Activated CD4-positive, alpha-beta T cell treated with anti-CD3 and anti-CD28 coated beads, Interleukin-2, amount 10 ng/mL, durations not matched to agents 7 days and 5 days (primary cell): ENCODE results near the gene GOLGA2. TPM values are rescaled to one million over a fixed set of nuclear protein-coding genes. Genes with fewer than 3 reads are reported as not detected.

Source experiments
- CTCF ChIA-PET: fragments of 350-600 bp; sonication (Branson Sonifier 250); formaldehyde crosslinking; loops from one replicate; lab custom pipeline; 2021; ENCODE audit warnings: antibody characterized with exemption; lab: Charles Lee
- POLR2A ChIA-PET: fragments of 350-600 bp; sonication (Branson Sonifier 250); formaldehyde crosslinking; loops from one replicate; lab custom pipeline; 2021; ENCODE audit warnings: antibody characterized with exemption; lab: Charles Lee
- DNase-seq: peaks from one replicate; pipeline ENCODE4 v3.0.0-alpha.2; 2020
- H3K27ac Mint-ChIP-seq: one replicate; pipeline ENCODE4 v1.8.0; 2021; ENCODE audit warnings: mild to moderate bottlenecking, moderate library complexity, mixed read lengths
- H3K27me3 Mint-ChIP-seq: one replicate; pipeline ENCODE4 v1.8.0; 2021; ENCODE audit warnings: mixed read lengths
- H3K36me3 Mint-ChIP-seq: one replicate; pipeline ENCODE4 v1.8.0; 2021; ENCODE audit warnings: low read depth, mixed read lengths
- H3K4me1 Mint-ChIP-seq: one replicate; pipeline ENCODE4 v1.8.0; 2021; ENCODE audit warnings: mixed read lengths
- H3K4me3 Mint-ChIP-seq: one replicate; pipeline ENCODE4 v1.8.0; 2021; ENCODE audit warnings: mild to moderate bottlenecking, moderate library complexity, mixed read lengths
- H3K9me3 Mint-ChIP-seq: one replicate; pipeline ENCODE4 v1.8.0; 2021; ENCODE audit warnings: mixed read lengths
- total RNA-seq, 2 experiments: library from RNA; stranded (reverse); gene quantifications; one replicate each; pipeline ENCODE4 v1.2.3, GENCODE V29; 2021

GOLGA2 gene
- total RNA-seq, 2 experiments from 2014 or later, result 42.6 to 42.8 TPM

DNA sequence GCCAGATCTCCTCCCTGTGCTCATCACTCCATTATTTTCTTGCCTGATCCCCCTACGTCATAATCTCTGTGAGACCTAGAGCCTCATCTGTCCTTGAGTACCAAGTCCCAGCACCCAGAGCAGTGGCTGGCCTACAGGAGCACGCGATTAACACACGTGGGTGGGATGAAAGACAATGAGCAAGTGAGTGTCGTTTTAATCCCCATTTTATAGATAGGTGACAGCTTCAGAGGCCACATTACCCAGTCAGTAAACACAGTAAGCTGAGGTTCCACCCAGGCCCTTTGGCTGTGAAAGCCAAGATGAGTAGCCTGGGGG is 29.1 kb upstream of the GOLGA2 start:
- ChIA-PET POLR2A (no interaction called here), CTCF (interaction anchor here (1.3 to 1.7 kb wide), 2 partner anchors 8 to 10 kb away, joined by 4 read pairs; no protein-coding TSS in a partner anchor)
- Mint-ChIP-seq H3K4me3 (no peak overlapping the region), H3K4me1 (no peaks in the 10 kb centered on the region), H3K9me3 (no peaks in the 10 kb centered on the region), H3K27me3 (no peaks in the 10 kb centered on the region), H3K27ac (no peak overlapping the region), H3K36me3 (peaks cover 5% of the 10 kb centered on the region)
- no peak for DNase-seq

DNA sequence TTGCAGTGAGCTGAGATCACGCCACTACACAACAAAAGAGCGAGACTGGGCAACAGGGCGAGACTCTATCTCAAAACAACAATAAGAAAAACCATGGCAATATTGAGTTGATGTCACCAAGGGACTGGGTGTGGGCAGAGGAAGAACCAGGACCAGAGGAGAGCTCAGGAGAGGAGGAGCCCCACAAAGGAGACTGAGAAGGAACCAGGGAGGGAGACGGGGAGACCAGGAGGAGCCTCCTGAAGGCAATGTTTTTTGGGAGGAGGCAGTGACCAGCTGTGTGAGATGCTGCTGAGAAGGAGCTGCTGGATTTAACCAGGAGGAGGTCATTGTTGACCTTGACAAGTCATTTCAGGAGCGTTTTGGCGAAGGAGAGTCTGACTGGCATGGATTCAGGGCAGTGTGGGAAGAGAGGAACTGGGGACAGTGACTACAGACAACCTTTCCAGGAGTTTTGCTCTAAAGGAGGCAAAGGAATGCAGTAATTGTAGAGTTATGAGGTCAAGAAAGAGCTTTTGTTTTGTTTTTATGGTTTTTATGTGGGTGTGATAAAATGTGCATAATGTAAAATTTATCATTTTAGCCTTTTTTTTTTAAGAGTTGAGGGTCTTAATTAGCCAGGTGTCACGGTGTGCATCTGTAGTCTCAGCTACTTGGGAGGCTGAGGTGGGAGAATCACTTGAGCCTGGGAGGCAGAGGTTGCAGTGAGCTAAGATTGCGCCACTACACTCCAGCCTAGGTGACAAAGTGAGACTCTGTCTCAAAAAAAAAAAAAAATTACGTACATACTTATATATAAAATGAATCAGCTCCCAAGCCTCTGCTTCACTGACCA is 28.5 kb upstream of the GOLGA2 start:
- H3K27ac Mint-ChIP-seq, result no peak overlapping the region

DNA sequence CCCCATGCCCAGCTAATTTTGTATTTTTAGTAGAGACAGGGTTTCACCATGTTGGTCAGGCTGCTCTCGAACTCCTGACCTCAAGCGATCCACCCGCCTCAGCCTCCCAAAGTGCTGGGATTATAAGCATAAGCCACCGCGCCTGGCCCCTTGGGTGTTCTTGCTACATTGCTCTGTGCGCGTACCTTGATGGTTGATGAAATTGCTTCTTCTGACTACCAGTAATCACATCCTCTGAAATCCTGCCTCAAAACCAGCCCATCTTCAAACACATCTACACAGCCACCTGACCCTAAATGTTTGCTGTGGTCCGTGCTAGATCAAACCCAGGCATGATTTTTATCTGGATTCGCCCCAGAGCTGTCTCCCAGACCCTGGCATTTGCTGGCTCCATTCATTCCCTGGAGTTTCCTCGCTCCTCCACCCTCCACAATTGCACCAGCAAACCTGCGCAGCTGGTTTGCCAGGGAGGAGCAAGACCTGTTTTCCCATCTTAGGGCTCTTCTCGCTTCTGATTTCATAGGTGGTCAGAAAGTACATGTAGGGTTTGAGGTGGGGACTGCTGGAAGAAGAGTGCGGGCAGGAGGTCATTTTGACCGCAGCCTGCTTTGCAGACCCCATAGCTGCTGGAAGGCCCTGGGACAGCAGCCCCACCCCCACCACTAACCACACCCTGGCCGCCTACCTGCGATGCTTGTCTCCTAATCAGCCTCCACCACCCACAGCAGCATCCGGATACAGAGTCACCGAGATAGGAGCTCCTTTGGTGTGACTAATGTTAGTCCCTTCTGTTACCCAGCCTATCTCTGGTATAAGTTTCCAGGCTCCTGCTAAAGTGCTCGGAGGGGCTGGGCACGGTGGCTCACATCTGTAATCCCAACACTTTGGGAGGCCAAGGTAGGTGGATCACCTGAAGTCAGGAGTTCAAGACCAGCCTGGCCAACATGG is 23.0 kb upstream of the GOLGA2 start:
- peaks cover 4% of the 10 kb centered on the region for H3K4me1 Mint-ChIP-seq
- CTCF ChIA-PET, result interaction anchor here (1.0 to 1.7 kb wide), 3 partner anchors 10 to 68 kb away, joined by 3 read pairs; no protein-coding TSS in a partner anchor
- DNase-seq, result no peak
- H3K9me3 Mint-ChIP-seq, result no peaks in the 10 kb centered on the region
- no peaks in the 10 kb centered on the region for H3K27me3 Mint-ChIP-seq
- H3K4me3 Mint-ChIP-seq, result no peak overlapping the region
- no peak overlapping the region for H3K27ac Mint-ChIP-seq
- H3K36me3 Mint-ChIP-seq, result no peaks in the 10 kb centered on the region
- POLR2A ChIA-PET, result no interaction called here

More for the DNA sequence above, 28.5 kb upstream of the GOLGA2 start:
- POLR2A ChIA-PET, result interaction anchor here (0.6 kb wide), 1 partner anchor 9 kb away, joined by 3 read pairs; no protein-coding TSS in a partner anchor
- no peaks in the 10 kb centered on the region for H3K27me3 Mint-ChIP-seq
- CTCF ChIA-PET, result interaction anchor here (0.6 to 1.7 kb wide), 3 partner anchors 8 to 514 kb away, joined by 3 to 4 read pairs (median 4); no protein-coding TSS in a partner anchor
- H3K9me3 Mint-ChIP-seq, result no peaks in the 10 kb centered on the region
- H3K4me1 Mint-ChIP-seq, result no peaks in the 10 kb centered on the region
- no peak overlapping the region for H3K4me3 Mint-ChIP-seq
- DNase-seq, result no peak
- H3K36me3 Mint-ChIP-seq, result peaks cover 5% of the 10 kb centered on the region

DNA sequence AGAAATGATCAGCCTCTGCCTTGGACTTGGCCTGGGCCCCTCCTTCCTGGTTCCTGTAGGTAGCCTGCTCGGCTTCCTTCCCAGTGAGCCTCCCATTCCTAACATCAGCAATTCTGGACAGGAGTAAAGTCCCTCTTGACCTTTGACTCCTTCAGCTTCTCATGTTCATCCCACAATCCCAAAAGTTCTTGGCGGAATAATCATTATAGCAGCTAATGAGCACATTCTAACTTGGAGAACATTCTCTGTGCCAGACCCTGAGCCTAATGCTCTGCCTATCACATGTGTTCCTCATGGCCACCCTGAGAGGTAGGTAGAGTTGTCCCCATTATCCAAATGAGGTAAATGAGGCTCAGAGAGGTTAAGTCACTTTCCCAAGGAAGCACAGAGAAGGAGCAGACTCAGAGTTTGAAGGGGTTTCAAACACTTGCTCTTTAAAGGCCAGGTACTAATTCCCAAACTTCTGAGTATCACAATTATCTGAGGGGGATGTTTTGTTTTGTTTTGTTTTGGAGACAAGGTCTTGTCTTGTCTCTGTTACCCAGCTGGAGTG is 21.5 kb upstream of the GOLGA2 start:
- Mint-ChIP-seq H3K36me3 (no peaks in the 10 kb centered on the region), H3K27me3 (no peaks in the 10 kb centered on the region), H3K4me3 (no peak overlapping the region), H3K4me1 (peaks cover 4% of the 10 kb centered on the region), H3K27ac (no peak overlapping the region), H3K9me3 (no peaks in the 10 kb centered on the region)
- ChIA-PET POLR2A (no interaction called here), CTCF (interaction anchor here (1.0 to 2.3 kb wide), 4 partner anchors 7 to 65 kb away, joined by 3 to 6 read pairs (median 4); no protein-coding TSS in a partner anchor)
- no peak for DNase-seq

DNA sequence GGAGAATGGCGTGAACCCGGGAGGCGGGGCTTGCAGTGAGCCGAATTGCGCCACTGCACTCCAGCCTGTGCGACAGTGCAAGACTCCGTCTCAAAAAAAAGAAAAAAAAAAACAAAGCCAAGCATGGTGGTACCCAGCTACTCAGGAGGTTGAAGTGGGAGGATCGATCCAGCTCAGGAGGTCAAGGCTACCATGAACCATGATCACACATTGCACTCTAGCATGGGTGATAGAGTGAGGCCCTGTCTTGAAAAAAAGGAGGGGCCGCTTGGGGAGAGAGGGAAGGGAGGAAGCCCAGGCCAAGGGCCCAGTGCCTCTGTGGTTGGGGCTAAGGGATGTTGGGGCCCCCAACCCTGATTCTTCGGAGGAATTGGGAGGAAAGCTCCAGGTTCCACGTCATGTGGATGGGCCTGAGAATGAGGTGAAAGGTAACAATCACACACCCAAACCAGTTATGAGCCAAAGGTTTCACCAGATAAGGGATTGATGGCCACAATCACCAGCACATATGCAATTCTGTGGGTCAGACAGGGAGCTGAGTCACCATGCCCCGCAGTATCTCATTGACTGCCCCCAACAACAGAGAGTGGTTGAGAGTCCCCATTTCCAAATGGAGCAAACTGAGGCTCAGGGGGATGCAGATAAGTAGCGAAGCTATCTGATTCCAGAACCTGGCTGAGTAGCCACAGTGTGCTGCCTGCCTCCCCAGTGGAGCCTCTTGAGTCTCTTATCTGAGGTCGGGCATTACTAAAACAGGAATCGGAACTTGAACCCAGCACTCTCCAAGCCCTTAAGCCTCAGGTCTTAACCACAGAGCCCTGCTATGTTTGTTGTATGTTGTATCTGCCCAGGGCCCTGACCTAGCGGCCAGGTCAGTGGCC is 20.8 kb upstream of the GOLGA2 start:
- Mint-ChIP-seq H3K27ac (peak overlapping the region; percentile 25), H3K4me3 (no peak overlapping the region), H3K9me3 (no peaks in the 10 kb centered on the region), H3K36me3 (no peaks in the 10 kb centered on the region), H3K4me1 (peaks cover 4% of the 10 kb centered on the region), H3K27me3 (no peaks in the 10 kb centered on the region)
- DNase-seq, result no peak
- POLR2A ChIA-PET, result no interaction called here
- CTCF ChIA-PET, result interaction anchor here (1.0 to 2.3 kb wide), 9 partner anchors 8 to 117 kb away, joined by 3 to 6 read pairs (median 4); partner anchors contain the start of genes GOLGA2 and SWI5

- CTCF ChIA-PET, result interaction anchor here (1.0 to 1.2 kb wide), 2 partner anchors 149 to 190 kb away, joined by 3 to 4 read pairs; no protein-coding TSS in a partner anchor
- H3K36me3 Mint-ChIP-seq, result no peaks in the 10 kb centered on the region
- H3K4me3 Mint-ChIP-seq, result no peak overlapping the region
- POLR2A ChIA-PET, result no interaction called here
- H3K4me1 Mint-ChIP-seq, result peaks cover 4% of the 10 kb centered on the region
- H3K27ac Mint-ChIP-seq, result no peak overlapping the region
- no peak for DNase-seq
- H3K9me3 Mint-ChIP-seq, result no peaks in the 10 kb centered on the region
- H3K27me3 Mint-ChIP-seq, result no peaks in the 10 kb centered on the region
These were observed 18.3 kb upstream of the GOLGA2 start for GRCh38 chr9:128294142-128294541.

DNA sequence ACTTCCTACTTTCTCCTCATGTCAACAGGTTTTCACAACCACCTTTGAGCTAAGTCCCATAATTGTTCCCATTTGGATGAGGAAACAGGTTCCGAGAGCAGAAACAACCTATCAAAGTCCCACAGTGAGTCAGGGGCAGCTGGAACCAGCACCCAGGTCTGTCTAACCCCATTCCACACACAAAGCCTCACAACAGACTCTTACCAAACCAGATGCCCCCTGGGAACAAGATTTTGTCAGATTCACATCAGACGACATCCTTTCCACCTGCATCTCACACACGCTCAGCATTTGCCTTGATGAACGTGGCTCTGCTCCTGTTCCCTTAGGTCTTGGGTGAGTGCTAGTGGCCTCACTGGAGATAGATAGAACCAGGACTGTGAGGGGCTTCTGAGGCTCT is 17.3 kb upstream of the GOLGA2 start:
- Mint-ChIP-seq H3K36me3 (no peaks in the 10 kb centered on the region), H3K27ac (no peak overlapping the region), H3K4me1 (peaks cover 4% of the 10 kb centered on the region), H3K4me3 (no peak overlapping the region), H3K9me3 (no peaks in the 10 kb centered on the region), H3K27me3 (no peaks in the 10 kb centered on the region)
- ChIA-PET CTCF (interaction anchor here (1.6 to 1.8 kb wide), 2 partner anchors 119 to 146 kb away, joined by 6 to 7 read pairs; no protein-coding TSS in a partner anchor), POLR2A (no interaction called here)
- no peak for DNase-seq

DNA sequence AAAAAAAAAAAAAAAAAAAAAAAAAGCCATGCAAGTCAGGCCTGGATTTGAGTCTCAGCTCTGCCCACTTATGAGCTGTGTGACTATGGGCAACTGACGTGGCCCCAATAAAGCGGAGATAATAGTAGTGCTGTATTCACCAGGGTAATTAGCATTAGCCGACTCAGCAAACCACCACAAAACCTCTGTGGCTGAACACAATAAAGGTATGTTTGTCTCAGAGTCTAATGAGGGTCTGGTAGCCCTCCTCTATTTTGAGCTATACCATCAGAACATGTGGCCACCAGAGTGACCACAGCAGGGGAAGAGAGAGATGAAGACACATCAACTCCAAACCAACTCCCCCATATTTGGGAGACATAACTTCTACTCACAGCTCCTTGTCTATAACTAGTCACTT is 16.2 kb upstream of the GOLGA2 start:
- H3K27ac Mint-ChIP-seq, result no peak overlapping the region
- no peak for DNase-seq
- CTCF ChIA-PET, result interaction anchor here (0.7 to 1.8 kb wide), 5 partner anchors 70 to 1052 kb away, joined by 3 to 7 read pairs (median 4); no protein-coding TSS in a partner anchor
- H3K4me1 Mint-ChIP-seq, result peaks cover 4% of the 10 kb centered on the region
- H3K9me3 Mint-ChIP-seq, result no peaks in the 10 kb centered on the region
- H3K36me3 Mint-ChIP-seq, result no peaks in the 10 kb centered on the region
- POLR2A ChIA-PET, result no interaction called here
- no peak overlapping the region for H3K4me3 Mint-ChIP-seq
- no peaks in the 10 kb centered on the region for H3K27me3 Mint-ChIP-seq

DNA sequence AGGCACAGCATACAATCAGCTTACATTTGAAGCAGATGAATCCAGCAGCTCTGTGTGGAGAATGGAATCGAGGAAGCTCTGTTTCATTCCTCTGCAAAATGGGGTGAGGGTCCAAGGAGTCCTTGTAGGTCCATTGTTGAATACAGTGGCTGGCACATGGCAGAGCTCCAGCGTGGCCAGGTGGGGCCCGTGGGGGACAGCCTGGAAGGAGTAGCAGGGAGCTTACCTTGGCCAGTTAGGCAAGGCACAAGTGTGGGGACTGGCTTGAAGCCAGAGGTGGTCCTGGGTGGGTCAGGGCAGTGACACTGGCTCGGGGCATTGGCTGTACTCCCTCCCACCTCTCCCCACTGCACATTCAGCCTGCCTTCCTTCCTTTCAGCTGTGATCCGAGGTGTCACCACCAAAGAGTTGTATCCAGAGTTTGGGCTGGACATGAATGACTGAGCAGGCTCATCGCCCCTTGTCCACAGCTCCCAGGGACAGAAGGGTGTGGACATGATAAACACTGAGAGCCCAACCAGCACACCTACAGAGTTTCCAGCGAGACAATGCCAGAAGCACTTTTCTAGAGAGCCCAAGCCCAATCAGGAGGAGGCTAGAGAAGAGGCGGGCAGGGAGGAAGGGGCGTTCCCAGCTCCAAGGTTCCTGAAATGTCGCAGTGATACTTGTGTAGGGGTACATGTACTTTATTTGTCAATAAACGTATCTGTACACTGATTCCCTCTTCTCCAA is 12.6 kb upstream of the GOLGA2 start:
- POLR2A ChIA-PET, result interaction anchor here (0.6 kb wide), 1 partner anchor 164 kb away, joined by 13 read pairs; no protein-coding TSS in a partner anchor
- H3K4me1 Mint-ChIP-seq, result no peaks in the 10 kb centered on the region
- DNase-seq, result no peak
- H3K27ac Mint-ChIP-seq, result no peak overlapping the region
- H3K9me3 Mint-ChIP-seq, result no peaks in the 10 kb centered on the region
- CTCF ChIA-PET, result interaction anchor here (0.6 to 1.4 kb wide), 3 partner anchors 10 to 21 kb away, joined by 3 to 4 read pairs (median 3); no protein-coding TSS in a partner anchor
- H3K27me3 Mint-ChIP-seq, result no peaks in the 10 kb centered on the region
- H3K4me3 Mint-ChIP-seq, result no peak overlapping the region
- peaks cover 3% of the 10 kb centered on the region for H3K36me3 Mint-ChIP-seq

DNA sequence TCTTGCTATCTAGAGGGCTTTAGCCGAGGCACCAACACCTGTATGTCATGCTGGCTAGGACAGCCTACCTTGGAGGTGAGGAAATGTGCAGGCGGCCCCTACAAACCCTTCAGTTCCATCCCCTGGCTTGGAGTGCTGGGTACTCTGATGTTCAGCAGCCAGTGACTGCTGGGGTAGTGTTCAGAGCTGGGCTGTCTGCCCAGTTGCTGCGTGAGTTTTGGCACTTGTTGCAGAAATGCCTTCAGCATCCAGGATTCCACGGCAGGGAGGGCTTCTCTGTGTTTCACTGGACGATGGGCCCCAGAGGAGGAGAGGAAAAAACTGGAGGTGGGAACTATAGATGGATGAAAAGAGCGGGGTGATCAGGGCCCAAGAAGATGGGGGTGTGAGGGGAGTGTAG is 10.6 kb upstream of the GOLGA2 start:
- POLR2A ChIA-PET, result no interaction called here
- H3K4me3 Mint-ChIP-seq, result no peak overlapping the region
- H3K27ac Mint-ChIP-seq, result no peak overlapping the region
- DNase-seq, result no peak
- H3K27me3 Mint-ChIP-seq, result no peaks in the 10 kb centered on the region
- H3K4me1 Mint-ChIP-seq, result no peaks in the 10 kb centered on the region
- H3K9me3 Mint-ChIP-seq, result no peaks in the 10 kb centered on the region
- peaks cover 3% of the 10 kb centered on the region for H3K36me3 Mint-ChIP-seq
- CTCF ChIA-PET, result interaction anchor here (0.7 to 0.9 kb wide), 2 partner anchors 9 to 85 kb away, joined by 3 to 7 read pairs; partner anchors contain the start of gene URM1
